GM19238 (cell line): Measurements from ENCODE around the gene BACH2.
"Not testable (repeated sequence)": the region's sequence is repeated elsewhere in the genome, so short reads cannot be mapped to it uniquely, and the experiment has no call there.

Experiments
- DNase-seq: peaks from one replicate; pipeline ENCODE4 v3.0.0; 2011; ENCODE audit warnings: low spot score; ENCODE audit not compliant: insufficient read length

BACH2 gene

GRCh38 chr6:90302320-90302719 is 5.7 kb upstream of the BACH2 start:
- no peak for DNase-seq

- no peak for DNase-seq
Measured at GRCh38 chr6:90301816-90302215, 5.2 kb upstream of the BACH2 start.

- DNase-seq: no peak
Measured at GRCh38 chr6:90298459-90299053, 1.9 kb upstream of the BACH2 start.

- DNase-seq: no peak
Measured at GRCh38 chr6:90297867-90298381, 1.3 kb upstream of the BACH2 start.

- no peak for DNase-seq
Measured at GRCh38 chr6:90297115-90297866, 648 bp upstream of the BACH2 start.

- no peak for DNase-seq
Measured at GRCh38 chr6:90295854-90296340, 746 bp downstream of the BACH2 start.

GRCh38 chr6:90294989-90295853 is 1.4 kb downstream of the BACH2 start:
- DNase-seq: no peak

- DNase-seq: no peak
Measured at GRCh38 chr6:90294614-90294988, 2.0 kb downstream of the BACH2 start.

- no peak for DNase-seq
Measured at GRCh38 chr6:90294008-90294511, 2.6 kb downstream of the BACH2 start.

- no peak for DNase-seq
Measured at GRCh38 chr6:90293319-90293953, 3.2 kb downstream of the BACH2 start.

- no peak for DNase-seq
Measured at GRCh38 chr6:90291565-90291964, 5.1 kb downstream of the BACH2 start.

GRCh38 chr6:90290811-90291420 is 5.7 kb downstream of the BACH2 start:
- DNase-seq: no peak

- DNase-seq: no peak
Measured at GRCh38 chr6:90289902-90290301, 6.7 kb downstream of the BACH2 start.

GRCh38 chr6:90288404-90288803 is 8.2 kb downstream of the BACH2 start:
- no peak for DNase-seq

GRCh38 chr6:90286884-90287488 is 9.7 kb downstream of the BACH2 start:
- no peak for DNase-seq

GRCh38 chr6:90285611-90286381 is 10.8 kb downstream of the BACH2 start:
- DNase-seq: no peak

- no peak for DNase-seq
Measured at GRCh38 chr6:90285042-90285481, 11.6 kb downstream of the BACH2 start.

- DNase-seq: no peak
Measured at GRCh38 chr6:90284236-90285041, 12.2 kb downstream of the BACH2 start.

- not testable (repeated sequence) for DNase-seq
Measured at GRCh38 chr6:90282265-90282664, 14.4 kb downstream of the BACH2 start.
